ENCODE measurements around the gene SLC22A5. TPM values are rescaled to one million over a fixed set of nuclear protein-coding genes. Genes with fewer than 3 reads are reported as not detected.

Gene SLC22A5
- total RNA-seq, 1 experiment from 2014 or later, result 20.2 TPM

DNA sequence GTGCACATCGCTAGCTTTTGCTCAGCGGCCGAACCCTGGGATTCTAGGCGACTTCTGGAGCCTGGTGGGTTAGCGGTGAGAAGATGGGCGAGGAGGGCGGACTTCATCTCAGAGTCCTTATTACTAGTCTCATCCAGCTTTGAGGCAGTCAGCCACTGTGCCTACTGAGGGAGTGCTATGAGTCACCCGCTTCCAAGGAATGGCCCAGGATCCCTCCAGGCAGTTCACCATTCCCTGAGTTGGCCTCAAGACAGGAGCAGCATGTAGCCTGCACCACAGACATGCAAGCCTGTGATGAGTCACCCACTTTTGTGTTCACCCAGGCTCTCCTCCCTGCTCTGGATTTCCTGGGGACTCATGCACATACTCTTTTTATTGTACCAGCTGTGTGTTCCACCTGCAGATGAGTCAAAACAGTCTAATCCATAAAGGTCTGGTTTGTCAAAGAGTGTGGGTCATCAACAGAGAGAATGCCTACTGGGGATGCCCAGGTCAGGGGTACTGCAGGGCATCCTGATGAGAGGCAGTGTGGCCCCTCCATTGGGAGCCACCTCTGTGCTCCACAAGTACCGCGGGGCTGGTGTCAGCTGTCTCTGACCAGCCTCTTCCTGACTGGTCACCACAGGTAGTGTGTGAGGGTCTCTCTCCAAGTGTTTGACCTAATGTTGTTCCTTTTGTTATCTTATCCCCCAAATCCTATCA, 20.2 kb downstream of the SLC22A5 start:
- intact Hi-C loops (cut with micrococcal nuclease; ENCODE audit: unreplicated experiment), result loop anchor here (5.0 to 10.0 kb wide), 2 partner anchors 117 to 425 kb away; partner anchors contain the start of gene SOWAHA
- no peaks in the 10 kb centered on the region for H3K9me3 ChIP-seq
- ChIA-PET CTCF (no interaction called here), POLR2A (no interaction called here)
- H3K27me3 Mint-ChIP-seq (ENCODE audit: insufficient read depth, unreplicated experiment), result no peaks in the 10 kb centered on the region
- H3K4me3 Mint-ChIP-seq (ENCODE audit: unreplicated experiment), result no peak overlapping the region
- H3K36me3 Mint-ChIP-seq (ENCODE audit: insufficient read depth, unreplicated experiment), result no peaks in the 10 kb centered on the region
- no peaks in the 10 kb centered on the region for H3K4me1 Mint-ChIP-seq (ENCODE audit: low read depth, unreplicated experiment)
- H3K27ac Mint-ChIP-seq (ENCODE audit: unreplicated experiment), result no peak overlapping the region
- no peaks in the 10 kb centered on the region for H3K9me3 Mint-ChIP-seq (ENCODE audit: unreplicated experiment)
- H3K36me3 ChIP-seq (ENCODE audit: control insufficient read depth, insufficient read depth, low read length), result peaks cover 3% of the 10 kb centered on the region; the same call in 1 of the 2 replicates
- BruUV-seq (replicated peaks), result no TSS peak
- no peaks in the 10 kb centered on the region for H3K27me3 ChIP-seq (replicated peaks; ENCODE audit: control insufficient read depth, insufficient read depth, low read length)
- H3K4me3 ChIP-seq (ENCODE audit: low read depth, low read length), result no peak overlapping the region
- peaks cover 29% of the 10 kb centered on the region for H3K4me1 ChIP-seq
- TF ChIP-seq, protein P1, sequence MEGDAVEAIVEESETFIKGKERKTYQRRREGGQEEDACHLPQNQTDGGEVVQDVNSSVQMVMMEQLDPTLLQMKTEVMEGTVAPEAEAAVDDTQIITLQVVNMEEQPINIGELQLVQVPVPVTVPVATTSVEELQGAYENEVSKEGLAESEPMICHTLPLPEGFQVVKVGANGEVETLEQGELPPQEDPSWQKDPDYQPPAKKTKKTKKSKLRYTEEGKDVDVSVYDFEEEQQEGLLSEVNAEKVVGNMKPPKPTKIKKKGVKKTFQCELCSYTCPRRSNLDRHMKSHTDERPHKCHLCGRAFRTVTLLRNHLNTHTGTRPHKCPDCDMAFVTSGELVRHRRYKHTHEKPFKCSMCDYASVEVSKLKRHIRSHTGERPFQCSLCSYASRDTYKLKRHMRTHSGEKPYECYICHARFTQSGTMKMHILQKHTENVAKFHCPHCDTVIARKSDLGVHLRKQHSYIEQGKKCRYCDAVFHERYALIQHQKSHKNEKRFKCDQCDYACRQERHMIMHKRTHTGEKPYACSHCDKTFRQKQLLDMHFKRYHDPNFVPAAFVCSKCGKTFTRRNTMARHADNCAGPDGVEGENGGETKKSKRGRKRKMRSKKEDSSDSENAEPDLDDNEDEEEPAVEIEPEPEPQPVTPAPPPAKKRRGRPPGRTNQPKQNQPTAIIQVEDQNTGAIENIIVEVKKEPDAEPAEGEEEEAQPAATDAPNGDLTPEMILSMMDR (IDR thresholded peaks at IDR 0.05; ENCODE audit: insufficient read depth in 1 of 2, low read depth in 1 of 2, low read length in 1 of 2, severe bottlenecking in 1 of 2, unreplicated experiment in 1 of 2), result no peak
- peak in 1 of 2 experiments; percentile 68 for DNase-seq

DNA sequence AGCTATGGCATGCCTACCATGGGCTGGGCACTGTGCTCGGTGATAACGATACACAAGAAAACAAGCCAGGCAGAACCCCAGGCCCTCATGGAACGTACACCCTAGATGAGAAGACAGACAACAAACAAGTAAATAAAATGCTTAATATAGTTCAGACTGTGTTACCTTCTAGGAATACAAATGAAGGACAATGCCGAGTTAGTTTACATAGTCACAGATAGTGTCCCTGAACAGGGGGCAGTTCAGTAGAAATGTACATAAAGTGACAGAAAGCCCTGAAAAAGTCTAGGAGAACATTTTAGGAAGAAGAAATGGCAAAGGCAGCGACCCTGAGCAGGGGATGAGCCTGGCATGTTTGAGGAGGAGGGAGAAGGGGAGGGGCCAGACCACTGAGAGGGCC, 21.7 kb downstream of the SLC22A5 start:
- no peak overlapping the region for H3K4me3 ChIP-seq (ENCODE audit: low read depth, low read length)
- ChIA-PET POLR2A (no interaction called here), CTCF (no interaction called here)
- no peak overlapping the region for H3K4me3 Mint-ChIP-seq (ENCODE audit: unreplicated experiment)
- no peaks in the 10 kb centered on the region for H3K27me3 Mint-ChIP-seq (ENCODE audit: insufficient read depth, unreplicated experiment)
- peaks cover 29% of the 10 kb centered on the region for H3K4me1 ChIP-seq
- DNase-seq, result no peak
- no peaks in the 10 kb centered on the region for H3K4me1 Mint-ChIP-seq (ENCODE audit: low read depth, unreplicated experiment)
- BruUV-seq (replicated peaks), result no TSS peak
- H3K27ac Mint-ChIP-seq (ENCODE audit: unreplicated experiment), result no peak overlapping the region
- H3K9me3 Mint-ChIP-seq (ENCODE audit: unreplicated experiment), result no peaks in the 10 kb centered on the region
- intact Hi-C loops (cut with micrococcal nuclease; ENCODE audit: unreplicated experiment), result no loop called here
- H3K9me3 ChIP-seq, result no peaks in the 10 kb centered on the region
- TF ChIP-seq, protein P1 (IDR thresholded peaks at IDR 0.05; ENCODE audit: insufficient read depth in 1 of 2, low read depth in 1 of 2, low read length in 1 of 2, severe bottlenecking in 1 of 2, unreplicated experiment in 1 of 2), result no peak
- H3K27me3 ChIP-seq (replicated peaks; ENCODE audit: control insufficient read depth, insufficient read depth, low read length), result no peaks in the 10 kb centered on the region
- H3K36me3 ChIP-seq (ENCODE audit: control insufficient read depth, insufficient read depth, low read length), result no peaks in the 10 kb centered on the region; the same call in 1 of the 2 replicates
- no peaks in the 10 kb centered on the region for H3K36me3 Mint-ChIP-seq (ENCODE audit: insufficient read depth, unreplicated experiment)

DNA sequence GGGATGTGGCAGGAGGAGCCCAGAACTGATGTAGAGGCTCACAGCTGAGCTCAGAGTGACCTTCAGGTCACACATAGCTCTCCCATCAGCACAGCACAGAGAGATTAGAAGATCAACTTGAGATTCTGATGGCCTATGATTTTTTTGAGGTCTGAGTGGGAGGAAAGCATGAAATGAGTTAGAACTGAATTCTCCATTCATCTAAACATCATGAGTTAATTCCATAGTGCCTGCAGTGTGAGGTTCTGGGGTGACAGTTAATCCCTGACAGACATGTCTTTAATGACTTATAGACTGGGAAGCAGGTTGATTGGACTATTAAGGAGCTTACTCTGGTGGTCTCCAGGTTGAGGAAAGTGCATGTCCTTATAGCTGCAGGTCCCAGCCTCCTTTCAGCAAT, 22.4 kb downstream of the SLC22A5 start:
- H3K27ac Mint-ChIP-seq (ENCODE audit: unreplicated experiment), result no peak overlapping the region
- TF ChIP-seq, protein P1 (IDR thresholded peaks at IDR 0.05; ENCODE audit: insufficient read depth in 1 of 2, low read depth in 1 of 2, low read length in 1 of 2, severe bottlenecking in 1 of 2, unreplicated experiment in 1 of 2), result no peak
- no peaks in the 10 kb centered on the region for H3K9me3 Mint-ChIP-seq (ENCODE audit: unreplicated experiment)
- ChIA-PET CTCF (no interaction called here), POLR2A (no interaction called here)
- DNase-seq, result no peak
- H3K27me3 Mint-ChIP-seq (ENCODE audit: insufficient read depth, unreplicated experiment), result no peaks in the 10 kb centered on the region
- Histone ChIP-seq H3K9me3 (no peaks in the 10 kb centered on the region), H3K4me1 (peaks cover 24% of the 10 kb centered on the region), H3K27me3 (replicated peaks; ENCODE audit: control insufficient read depth, insufficient read depth, low read length) (no peaks in the 10 kb centered on the region), H3K4me3 (ENCODE audit: low read depth, low read length) (no peak overlapping the region), H3K36me3 (ENCODE audit: control insufficient read depth, insufficient read depth, low read length) (no peaks in the 10 kb centered on the region; the same call in 1 of the 2 replicates)
- H3K4me3 Mint-ChIP-seq (ENCODE audit: unreplicated experiment), result no peak overlapping the region
- intact Hi-C loops (cut with micrococcal nuclease; ENCODE audit: unreplicated experiment), result no loop called here
- no TSS peak for BruUV-seq (replicated peaks)
- no peaks in the 10 kb centered on the region for H3K4me1 Mint-ChIP-seq (ENCODE audit: low read depth, unreplicated experiment)
- no peaks in the 10 kb centered on the region for H3K36me3 Mint-ChIP-seq (ENCODE audit: insufficient read depth, unreplicated experiment)
